GM21390 (cell line): Measurements from ENCODE around the gene ASS1.

ENCODE experiments used
- ATAC-seq: cut with Tn5 transposase; IDR thresholded peaks from one replicate; pipeline ENCODE4 v1.9.1; 2021; ENCODE audit not compliant: unreplicated experiment

The ASS1 gene

DNA sequence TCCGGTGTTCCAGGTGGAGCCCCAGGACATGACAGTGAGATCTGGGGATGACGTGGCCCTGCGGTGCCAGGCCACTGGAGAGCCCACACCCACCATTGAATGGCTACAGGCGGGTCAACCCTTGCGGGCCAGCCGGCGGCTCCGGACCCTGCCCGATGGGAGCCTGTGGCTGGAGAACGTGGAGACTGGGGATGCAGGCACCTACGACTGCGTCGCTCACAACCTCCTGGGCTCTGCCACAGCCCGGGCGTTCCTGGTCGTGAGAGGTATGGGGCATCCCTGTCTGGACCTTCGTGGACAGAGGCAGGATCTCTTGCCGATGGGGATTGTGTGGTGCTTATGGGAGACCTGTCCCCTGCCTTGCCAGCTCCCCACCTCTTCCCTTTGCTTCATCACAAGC, 26.0 kb upstream of the ASS1 start:
- no peak for ATAC-seq

DNA sequence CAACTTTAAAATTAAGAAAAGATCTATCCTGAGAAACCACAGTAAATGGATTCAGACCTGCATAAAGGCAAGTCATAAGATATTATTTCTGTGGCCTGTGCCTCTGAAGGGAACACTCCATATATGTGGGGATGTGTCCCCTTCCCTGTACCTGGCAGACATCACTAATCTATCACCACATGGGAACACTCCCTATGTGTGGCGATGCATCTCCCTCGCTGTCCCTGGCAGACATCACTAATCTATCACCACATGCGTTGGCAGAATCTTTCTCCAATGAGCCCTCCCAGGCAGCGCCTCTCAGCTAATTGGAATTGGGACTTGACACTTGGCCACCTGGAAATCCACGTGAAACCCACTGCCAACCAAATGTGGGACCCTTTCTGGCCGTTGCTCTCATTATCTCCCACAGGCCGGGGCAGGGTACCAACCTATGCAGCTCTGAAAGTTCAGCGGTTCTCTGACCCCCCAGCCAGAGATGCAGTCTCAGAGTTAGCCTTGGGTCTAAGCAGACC, 25.2 kb upstream of the ASS1 start:
- ATAC-seq: no peak

DNA sequence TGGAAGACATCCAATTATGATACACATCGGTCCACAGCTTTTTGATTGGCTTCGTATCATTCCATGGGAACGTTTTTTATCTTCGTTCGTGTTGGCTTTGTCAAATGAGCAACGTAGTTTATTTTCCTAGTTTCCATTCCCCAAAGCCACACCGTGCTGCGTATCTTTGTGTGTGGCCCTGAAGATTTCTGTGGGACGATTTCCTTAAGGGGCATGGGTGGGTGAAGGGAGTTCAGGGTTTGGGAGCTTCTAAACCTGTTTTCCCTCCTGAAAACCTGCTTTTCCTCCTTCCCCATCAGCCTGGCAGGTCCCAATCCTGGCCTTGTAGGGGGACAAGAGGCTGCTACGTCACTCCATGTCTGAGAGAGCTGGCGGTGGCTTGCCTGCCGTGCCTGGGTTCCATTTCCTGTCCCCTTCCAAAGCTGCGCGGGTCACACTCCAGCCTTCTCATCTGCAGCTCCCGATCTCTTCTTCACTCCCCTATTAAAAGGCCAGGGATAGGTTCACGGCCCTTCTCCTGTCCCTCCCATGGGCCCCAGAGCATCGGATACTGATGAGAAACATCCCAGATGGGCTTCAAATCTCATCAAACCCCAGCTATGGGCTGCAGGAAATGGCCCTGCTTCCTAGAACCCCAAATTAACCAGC, 23.5 kb upstream of the ASS1 start:
- no peak for ATAC-seq

DNA sequence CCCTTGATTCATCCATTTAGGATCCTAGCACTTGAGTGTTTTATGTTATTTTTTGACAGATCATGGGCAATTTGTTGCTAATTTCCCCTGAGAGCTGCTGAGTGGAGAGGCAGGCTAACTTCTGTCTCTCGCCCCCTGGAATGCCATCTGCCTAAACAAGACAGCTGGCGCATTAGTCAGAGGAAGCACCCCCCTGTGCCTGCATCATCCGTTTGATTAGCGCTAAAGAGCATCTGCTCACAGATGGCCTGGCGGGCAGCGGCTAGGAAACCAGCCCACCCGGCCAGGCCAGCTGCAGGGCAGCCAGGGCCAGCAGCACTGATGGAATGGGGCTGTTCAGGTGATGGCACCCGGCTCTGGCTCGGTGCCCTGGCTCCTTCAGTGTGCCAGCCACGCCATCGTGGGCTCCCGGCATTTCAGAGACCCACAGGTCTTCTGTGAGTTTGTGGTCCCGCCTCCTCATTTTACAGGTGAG, 22.9 kb upstream of the ASS1 start:
- ATAC-seq: no peak

DNA sequence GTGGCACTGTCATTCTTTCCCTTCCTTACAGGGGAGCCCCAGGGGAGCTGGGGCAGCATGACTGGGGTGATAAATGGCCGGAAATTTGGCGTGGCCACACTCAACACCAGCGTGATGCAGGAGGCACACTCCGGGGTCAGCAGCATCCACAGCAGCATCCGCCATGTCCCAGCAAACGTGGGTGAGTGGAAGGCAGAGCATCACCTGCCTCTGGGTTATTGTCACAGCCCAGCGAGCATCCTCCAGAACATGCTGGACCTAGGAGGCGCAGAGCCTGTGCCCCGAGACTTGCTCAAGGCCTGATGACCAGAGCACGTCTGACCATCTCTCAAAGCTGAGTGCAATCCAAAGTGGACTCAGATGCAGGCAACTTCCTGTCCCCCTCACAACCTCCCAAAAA, 22.2 kb upstream of the ASS1 start:
- no peak for ATAC-seq

DNA sequence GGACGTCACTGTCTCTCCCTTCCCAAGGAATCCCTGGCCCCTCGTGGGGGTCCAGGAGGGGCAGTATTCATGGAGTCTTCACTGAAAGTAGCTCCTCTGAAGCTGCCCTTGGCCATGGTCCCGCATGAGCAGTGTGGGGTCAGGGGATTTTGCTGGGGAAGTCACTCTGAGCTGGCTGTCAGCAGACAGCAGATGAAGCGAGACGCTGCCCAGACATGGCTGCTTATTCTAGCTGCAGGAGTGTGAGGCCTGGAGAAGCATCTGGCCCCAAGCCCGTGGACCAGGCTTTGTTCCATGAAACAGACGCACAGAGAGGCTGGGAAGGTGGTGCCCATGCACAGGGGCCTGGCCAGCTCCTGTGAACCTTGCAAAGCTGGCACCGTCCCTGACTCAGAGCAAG, 21.5 kb upstream of the ASS1 start:
- no peak for ATAC-seq

DNA sequence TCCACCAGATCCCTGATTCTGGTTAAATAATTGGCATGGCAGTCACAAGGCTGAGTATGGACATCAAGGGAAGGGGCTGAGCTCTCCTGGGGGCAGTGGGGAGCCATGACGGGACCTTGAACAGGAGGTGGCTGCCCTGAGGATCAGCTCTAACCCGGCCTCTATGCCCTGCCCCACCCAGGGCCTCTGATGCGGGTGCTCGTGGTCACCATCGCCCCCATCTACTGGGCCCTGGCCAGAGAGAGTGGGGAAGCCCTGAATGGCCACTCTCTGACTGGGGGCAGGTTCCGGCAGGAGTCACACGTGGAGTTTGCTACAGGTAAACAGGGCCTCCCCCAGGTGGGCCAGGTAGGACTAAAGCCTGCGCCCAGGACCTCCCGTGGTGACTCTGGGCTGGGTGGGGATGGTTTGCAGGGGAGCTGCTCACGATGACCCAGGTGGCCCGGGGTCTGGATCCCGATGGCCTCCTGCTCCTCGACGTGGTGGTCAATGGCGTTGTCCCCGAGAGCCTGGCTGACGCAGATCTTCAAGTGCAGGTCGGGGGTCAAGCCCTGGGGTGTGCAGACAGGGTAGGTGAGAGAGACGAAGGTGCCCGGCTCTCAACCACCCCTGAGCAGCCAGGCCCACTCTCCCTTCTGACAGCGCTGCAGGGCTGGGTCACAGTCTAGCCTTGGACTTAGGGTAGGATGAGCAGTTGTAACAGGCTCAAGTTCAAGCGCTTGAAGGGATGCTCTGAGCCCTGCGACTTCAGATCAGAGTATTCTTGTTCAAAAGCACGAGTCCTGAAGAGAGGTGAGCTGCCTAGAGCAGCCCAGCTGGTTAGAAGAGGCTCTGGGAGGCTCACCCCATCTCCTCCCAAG, 19.9 kb upstream of the ASS1 start:
- no peak for ATAC-seq

DNA sequence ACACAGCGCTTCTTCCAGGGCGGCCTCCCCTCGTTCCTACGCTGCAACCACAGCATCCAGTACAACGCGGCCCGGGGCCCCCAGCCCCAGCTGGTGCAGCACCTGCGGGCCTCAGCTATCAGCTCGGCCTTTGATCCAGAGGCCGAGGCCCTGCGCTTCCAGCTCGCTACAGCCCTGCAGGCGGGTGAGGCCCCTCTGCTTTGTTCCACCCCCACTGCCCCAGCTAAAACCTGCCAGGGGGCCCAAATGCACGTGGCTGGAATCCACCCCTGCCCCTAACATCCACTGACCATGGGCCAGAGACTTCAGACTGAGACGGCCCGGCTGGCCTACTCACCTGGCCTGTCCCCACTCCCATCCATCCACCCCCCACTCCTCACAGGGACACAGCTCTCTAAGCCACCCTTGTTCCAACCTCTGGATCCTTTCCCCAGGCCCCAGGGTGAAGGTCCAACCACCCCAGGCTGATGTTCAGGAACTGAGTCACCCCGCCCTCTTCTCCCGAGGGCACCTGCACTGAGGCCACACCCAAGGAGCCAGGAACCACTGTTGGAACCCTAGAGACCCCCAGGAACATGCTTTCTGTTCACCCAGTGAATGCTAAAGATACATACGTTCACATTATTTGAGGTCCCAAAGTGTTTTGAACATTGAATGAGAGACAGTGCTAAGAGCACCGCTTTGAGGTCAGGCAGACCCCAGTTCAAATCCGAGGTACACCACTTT, 18.9 kb upstream of the ASS1 start:
- no peak for ATAC-seq

DNA sequence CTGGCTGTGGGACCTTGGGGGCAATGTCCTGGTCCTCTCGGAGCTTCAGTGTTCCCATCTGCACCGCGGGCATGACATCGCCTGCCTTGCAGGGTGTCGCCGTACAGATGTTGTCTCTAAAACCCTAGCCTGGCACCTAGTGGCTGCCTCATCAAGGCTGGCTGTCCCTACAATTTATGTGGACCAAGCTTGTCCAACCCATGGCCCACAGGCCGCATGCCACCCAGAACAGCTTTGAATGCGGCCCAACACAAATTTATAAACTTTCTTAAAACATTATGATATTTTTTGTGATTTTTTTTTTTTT, 18.3 kb upstream of the ASS1 start:
- no peak for ATAC-seq

DNA sequence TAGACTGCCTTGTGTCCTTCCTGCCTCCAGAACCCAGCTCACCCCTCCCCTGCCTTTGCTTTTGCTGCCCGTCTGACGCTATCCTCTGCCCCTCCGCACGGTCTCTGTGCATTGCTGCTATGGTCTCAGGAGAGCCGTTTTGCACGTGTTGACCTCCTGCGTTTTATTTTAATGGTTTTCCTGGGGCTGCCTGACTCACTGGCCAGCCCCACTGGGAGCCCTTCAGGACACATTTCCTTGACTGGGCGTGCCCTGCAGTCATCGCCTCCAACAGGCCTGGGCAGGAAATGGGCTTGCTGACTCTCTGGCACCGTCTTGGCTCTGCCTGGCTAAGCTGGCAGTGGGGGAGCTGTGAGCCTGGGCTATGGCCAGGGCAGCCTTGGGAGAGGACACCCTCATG, 17.9 kb upstream of the ASS1 start:
- no peak for ATAC-seq

DNA sequence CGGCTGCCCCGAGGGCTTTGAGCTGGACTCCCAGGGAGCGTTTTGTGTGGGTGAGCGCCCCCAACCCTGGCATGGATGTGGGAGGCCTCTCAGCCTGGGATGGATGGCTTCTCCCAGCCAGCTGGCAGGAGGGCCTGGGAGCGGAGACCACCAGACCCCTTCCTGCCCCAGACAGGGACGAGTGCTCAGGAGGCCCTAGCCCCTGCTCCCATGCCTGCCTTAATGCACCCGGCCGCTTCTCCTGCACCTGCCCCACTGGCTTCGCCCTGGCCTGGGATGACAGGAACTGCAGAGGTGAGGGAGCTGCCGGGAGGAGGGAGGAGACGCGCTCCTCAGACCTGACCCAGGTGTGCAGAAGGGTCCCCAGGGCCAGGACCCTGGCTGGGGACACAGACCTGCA, 17.4 kb upstream of the ASS1 start:
- no peak for ATAC-seq

DNA sequence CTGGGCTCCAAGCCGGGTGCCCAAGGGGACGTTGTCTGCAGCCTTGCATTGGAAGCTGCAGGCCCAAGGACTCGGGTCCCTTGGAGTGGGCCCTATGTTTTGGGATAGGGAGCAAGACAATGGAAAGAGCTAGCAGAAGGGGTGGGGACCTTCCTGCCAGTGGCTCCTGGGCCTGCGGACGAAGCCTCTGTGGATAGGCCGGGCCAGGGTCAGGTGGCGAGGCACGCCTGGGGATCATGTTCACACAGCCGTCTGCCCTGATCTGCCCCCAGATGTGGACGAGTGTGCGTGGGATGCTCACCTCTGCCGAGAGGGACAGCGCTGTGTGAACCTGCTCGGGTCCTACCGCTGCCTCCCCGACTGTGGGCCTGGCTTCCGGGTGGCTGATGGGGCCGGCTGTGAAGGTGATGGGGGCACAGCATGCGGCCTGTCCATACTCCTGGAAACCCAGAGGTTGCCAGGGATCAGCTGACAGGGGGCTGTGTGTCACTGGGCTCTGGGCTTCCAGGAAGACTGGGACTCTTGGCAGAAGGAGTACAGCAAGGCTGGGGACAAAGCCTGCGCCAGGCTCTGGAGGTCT, 16.6 kb upstream of the ASS1 start:
- no peak for ATAC-seq

DNA sequence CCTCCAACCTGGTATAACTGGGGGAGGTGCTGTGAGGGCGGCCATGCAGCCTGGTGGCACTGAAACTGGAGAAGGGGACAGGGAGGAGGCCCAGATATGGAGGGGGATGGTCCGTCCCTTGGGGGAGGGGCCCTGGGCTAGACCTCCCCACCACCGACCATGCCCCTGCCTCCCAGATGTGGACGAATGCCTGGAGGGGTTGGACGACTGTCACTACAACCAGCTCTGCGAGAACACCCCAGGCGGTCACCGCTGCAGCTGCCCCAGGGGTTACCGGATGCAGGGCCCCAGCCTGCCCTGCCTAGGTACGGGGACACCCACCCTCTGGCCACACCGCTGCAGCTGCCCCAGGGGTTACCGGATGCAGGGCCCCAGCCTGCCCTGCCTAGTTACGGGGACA, 15.4 kb upstream of the ASS1 start:
- ATAC-seq: no peak

DNA sequence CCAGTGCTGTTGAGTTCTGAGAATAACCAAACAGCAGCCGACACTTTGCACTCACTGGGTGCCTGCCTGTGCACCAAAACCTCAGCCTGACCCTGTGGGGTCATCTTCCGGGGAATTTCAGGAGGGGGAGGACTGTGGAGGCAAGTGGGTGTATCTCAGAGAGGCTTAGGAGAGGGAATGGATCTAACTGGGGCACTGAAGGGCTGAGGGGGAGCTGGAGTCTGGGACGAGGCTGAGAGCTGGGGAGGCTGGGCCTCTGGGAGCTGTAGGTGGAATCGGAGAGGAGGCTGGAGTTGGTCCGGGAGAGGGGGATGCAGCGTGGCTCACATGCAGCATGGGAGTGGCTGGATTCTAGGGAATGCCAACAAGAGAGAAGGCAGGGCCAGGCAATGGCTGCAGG, 14.9 kb upstream of the ASS1 start:
- no peak for ATAC-seq

DNA sequence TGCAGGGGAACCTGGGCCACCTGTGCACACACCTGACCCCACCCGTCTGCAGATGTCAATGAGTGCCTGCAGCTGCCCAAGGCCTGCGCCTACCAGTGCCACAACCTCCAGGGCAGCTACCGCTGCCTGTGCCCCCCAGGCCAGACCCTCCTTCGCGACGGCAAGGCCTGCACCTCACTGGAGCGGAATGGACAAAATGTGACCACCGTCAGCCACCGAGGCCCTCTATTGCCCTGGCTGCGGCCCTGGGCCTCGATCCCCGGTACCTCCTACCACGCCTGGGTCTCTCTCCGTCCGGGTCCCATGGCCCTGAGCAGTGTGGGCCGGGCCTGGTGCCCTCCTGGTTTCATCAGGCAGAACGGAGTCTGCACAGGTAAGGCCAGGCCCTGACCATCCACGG, 14.5 kb upstream of the ASS1 start:
- no peak for ATAC-seq

DNA sequence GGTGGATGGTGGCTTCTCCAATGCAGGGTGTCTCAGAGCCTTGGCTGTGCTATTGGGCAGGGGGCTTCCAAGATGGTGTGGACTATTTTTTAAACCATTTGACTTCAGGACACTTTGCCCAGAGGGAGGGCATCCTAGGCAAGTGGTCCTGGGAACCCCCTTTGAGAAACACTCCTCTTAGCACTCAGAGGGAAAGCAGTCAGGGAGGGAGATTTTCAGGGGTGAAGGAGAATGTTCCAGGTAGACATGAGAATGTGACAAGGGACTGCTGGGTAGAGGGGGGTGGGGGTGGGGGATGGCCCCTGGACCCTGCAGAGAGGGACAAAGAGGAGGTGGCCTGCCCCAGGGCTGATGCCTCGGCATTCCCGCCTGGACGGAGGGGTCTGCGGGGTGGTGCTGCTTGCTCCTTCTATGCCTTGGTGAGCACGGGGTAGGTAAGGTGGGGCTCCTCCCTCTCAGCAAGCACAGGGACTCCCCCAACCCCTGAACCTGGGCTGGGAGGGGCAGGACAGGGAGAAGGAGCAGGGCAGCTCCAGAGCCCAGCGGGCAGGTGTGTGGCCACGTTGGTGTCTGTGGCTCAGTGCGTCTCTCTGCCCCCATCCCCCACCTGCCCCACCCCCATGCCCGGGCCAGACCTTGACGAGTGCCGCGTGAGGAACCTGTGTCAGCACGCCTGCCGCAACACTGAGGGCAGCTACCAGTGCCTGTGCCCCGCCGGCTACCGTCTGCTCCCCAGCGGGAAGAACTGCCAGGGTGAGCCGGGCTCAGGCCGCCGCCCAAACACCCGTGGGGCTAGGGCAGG, 13.8 kb upstream of the ASS1 start:
- ATAC-seq: no peak

DNA sequence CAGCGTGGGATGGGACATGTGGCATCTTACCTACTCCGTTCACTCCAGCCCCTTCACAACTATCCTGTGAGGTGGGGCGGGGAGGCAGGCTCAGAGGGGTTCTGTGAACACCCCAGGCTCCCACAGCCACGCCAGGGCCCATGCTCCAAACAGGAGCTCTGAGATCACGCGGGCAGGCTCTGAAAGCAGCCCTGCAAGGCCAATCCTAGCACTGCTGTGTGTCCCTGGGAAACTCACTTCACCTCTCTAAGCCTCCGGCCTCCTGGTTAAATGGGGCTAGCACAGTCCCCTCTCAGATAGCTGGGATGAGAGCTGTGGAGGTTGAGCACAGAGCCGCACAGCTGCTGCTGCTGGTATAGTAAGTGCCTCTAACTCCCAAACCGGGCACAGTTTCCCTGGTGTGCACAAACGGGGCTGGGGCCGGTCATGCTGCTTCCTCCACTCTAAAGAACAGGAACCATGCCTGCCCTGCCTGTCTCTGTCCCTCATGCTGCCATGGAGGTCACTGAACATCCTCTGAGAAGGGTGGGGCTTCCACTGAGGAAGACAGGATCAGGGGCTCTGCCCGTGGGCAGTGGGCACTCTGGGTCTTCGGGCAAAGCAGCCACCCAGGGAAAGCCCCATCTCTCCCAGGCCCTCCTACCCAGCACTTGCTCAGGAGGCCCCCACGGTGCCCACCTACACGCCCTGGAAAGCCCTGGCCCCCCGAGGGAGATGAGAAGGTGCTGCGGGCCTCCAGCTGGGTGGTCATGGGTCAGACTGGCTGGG, 13.0 kb upstream of the ASS1 start:
- no peak for ATAC-seq

DNA sequence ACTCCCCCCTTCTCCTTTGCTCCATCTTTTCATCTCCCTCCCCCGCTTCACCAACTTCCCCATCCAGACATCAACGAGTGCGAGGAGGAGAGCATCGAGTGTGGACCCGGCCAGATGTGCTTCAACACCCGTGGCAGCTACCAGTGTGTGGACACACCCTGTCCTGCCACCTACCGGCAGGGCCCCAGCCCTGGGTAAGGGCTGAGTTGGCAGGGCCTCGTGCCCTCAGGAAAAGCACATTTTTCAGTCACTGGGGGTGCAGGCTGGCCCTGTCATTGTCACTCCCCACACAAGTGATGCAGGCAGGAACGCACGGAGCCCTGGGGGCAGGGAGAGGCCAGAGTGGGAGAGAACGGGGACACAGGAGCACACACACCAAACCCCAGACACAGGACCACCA, 12.4 kb upstream of the ASS1 start:
- no peak for ATAC-seq

DNA sequence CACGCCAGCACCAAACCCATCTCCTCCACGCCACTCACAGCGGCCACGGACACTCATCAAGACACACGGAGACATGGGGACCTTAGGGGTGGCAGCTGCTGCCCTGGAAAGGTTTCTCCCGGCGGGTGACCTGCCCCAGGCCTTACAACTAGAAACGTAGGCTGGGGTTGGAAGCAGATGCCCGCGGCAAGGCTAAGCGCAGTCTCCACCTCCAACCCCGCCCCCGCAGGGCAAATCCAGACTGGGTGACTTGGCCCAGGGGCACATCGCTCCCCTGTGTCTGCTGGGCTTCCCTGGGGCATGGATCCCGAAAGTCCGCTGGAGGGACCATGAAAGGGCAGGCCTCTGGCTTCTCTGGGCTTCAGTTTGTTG, 12.0 kb upstream of the ASS1 start:
- ATAC-seq: no peak
